Type B pancreatic cell (in vitro differentiated cells): ENCODE measurements around the gene TMEM271. TPM values are rescaled to one million over a fixed set of nuclear protein-coding genes. Genes with fewer than 3 reads are reported as not detected.

ENCODE experiments used
- DNase-seq: peaks from one replicate; pipeline ENCODE4 v3.0.0; 2021; ENCODE audit warnings: mixed read lengths; ENCODE audit not compliant: unreplicated experiment; ENCODE audit errors: extremely low spot score
- H3K27ac Mint-ChIP-seq: 2 replicates; pipeline ENCODE4 v1.8.0; 2021; ENCODE audit warnings: mild to moderate bottlenecking, mixed read lengths
- H3K27me3 Mint-ChIP-seq: 2 replicates; pipeline ENCODE4 v1.8.0; 2021; ENCODE audit warnings: mixed read lengths
- H3K36me3 Mint-ChIP-seq: 2 replicates; pipeline ENCODE4 v1.8.0; 2021; ENCODE audit warnings: mixed read lengths
- H3K4me1 Mint-ChIP-seq: one replicate; pipeline ENCODE4 v1.8.0; 2021; ENCODE audit warnings: mixed read lengths; ENCODE audit not compliant: unreplicated experiment
- H3K4me3 Mint-ChIP-seq: 2 replicates; pipeline ENCODE4 v1.8.0; 2021; ENCODE audit warnings: mild to moderate bottlenecking, mixed read lengths
- H3K9me3 Mint-ChIP-seq: 2 replicates; pipeline ENCODE4 v1.8.0; 2021; ENCODE audit warnings: mixed read lengths
- CTCF ChIP-seq: fragments of 200-600 bp; sonication (generic); conservative IDR thresholded peaks from 2 replicates; pipeline ENCODE4 v1.5.0; 2021; ENCODE audit warnings: antibody characterized with exemption, mild to moderate bottlenecking
- total RNA-seq: library from RNA; stranded (reverse); gene quantifications from 2 replicates; pipeline ENCODE4 v1.2.1, GENCODE V29; 2021; ENCODE audit warnings: low replicate concordance

Gene TMEM271
- total RNA-seq, 1 donor from 2014 or later: 0.36 TPM

- no peak for TF ChIP-seq CTCF
- H3K27me3 Mint-ChIP-seq: peaks cover 20% of the 10 kb centered on the region
- H3K4me3 Mint-ChIP-seq: no peak overlapping the region
- H3K36me3 Mint-ChIP-seq: no peaks in the 10 kb centered on the region
- no peaks in the 10 kb centered on the region for H3K9me3 Mint-ChIP-seq
- no peaks in the 10 kb centered on the region for H3K4me1 Mint-ChIP-seq
- DNase-seq: peak; percentile 60
- no peak overlapping the region for H3K27ac Mint-ChIP-seq
Observed at GRCh38 chr4:544386-545105, 31.5 kb downstream of the TMEM271 start.

- no peaks in the 10 kb centered on the region for H3K9me3 Mint-ChIP-seq
- H3K4me1 Mint-ChIP-seq: no peaks in the 10 kb centered on the region
- H3K27ac Mint-ChIP-seq: no peak overlapping the region
- peaks cover 11% of the 10 kb centered on the region for H3K27me3 Mint-ChIP-seq
- no peak for TF ChIP-seq CTCF
- DNase-seq: peak; percentile 24
- H3K4me3 Mint-ChIP-seq: no peak overlapping the region
- no peaks in the 10 kb centered on the region for H3K36me3 Mint-ChIP-seq
Observed at GRCh38 chr4:541271-541670, 34.8 kb downstream of the TMEM271 start.

- Mint-ChIP-seq H3K27me3 (no peaks in the 10 kb centered on the region), H3K9me3 (no peaks in the 10 kb centered on the region), H3K36me3 (no peaks in the 10 kb centered on the region), H3K4me3 (no peak overlapping the region), H3K4me1 (no peaks in the 10 kb centered on the region), H3K27ac (no peak overlapping the region)
- DNase-seq: no peak
- no peak for TF ChIP-seq CTCF
Observed at GRCh38 chr4:538542-539142, 37.5 kb downstream of the TMEM271 start.

DNA sequence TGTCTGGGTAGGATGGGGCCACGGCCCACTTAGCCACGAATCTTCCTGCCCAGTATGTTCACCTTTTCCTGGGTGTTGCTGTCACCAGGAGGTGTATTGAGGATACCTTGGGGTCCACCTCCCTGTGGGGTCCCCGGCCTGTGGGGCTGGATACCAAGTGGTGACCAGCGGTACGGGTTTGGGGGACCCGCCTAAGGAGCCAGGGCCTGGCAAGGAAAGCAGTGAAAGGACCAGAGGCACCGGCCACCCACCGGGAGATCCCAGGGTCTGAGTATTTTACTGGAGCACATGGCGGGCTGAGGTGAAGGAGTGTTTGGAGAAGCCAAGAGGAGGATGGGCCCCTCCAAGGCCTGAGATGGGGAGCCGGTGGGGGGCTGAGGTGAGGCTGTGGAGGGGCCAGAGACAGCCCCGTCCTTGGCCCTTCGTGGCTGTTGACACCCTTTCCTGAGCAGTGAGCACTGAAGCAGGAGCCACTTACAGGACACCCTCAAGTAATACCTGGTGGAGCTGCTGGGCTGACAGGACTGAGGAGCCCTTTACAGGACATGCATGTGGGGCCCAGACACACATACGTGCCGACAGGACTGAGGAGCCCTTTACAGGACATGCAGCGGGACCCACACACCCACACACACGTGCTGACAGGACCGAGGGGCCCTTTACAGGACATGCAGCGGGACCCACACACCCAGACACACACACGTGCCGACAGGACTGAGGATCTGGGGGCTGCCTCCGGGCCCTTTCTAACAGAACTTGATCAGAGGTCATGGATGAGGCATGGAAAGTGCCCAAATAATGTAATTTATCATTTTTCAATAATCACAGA is 38.4 kb downstream of the TMEM271 start:
- no peaks in the 10 kb centered on the region for H3K4me1 Mint-ChIP-seq
- no peaks in the 10 kb centered on the region for H3K27me3 Mint-ChIP-seq
- H3K4me3 Mint-ChIP-seq: no peak overlapping the region
- no peaks in the 10 kb centered on the region for H3K9me3 Mint-ChIP-seq
- H3K27ac Mint-ChIP-seq: no peak overlapping the region
- no peak for TF ChIP-seq CTCF
- DNase-seq: no peak
- peaks cover 2% of the 10 kb centered on the region for H3K36me3 Mint-ChIP-seq

DNA sequence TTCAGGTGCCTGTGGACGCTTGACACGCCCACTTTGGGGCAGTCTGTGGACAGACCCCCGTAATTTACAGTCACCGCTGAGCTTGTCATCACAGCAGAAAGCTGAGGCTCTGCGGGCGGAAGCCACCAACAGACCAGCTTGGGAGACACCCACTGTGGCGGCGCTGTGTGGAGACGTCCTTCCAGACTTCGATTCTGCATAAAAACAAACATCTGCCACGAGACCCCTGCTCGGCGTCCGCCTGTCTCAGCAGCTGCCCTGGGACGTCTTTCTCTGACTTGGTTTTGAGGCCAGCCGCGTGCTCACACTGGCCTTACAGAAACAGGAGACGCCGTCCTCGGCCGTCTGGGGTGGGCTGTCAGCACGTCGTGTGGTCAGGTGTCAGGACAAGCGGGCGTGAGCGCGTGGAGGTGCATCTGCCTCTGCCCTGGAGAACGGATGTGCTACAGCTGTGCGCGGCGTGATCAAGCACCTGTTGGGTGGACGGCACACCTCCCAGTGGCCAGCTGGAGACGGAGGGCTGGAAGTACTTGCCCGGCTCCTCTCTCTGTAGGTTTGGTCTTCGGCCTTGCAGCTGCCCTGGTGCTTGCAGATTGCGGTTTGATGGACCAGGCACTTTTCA is 39.6 kb downstream of the TMEM271 start:
- Mint-ChIP-seq H3K27ac (no peak overlapping the region), H3K36me3 (peaks cover 9% of the 10 kb centered on the region), H3K4me3 (no peak overlapping the region), H3K27me3 (no peaks in the 10 kb centered on the region), H3K9me3 (no peaks in the 10 kb centered on the region), H3K4me1 (no peaks in the 10 kb centered on the region)
- TF ChIP-seq CTCF: no peak
- DNase-seq: no peak
